Measurements from ENCODE around the gene CUEDC1.

CUEDC1 gene

DNA sequence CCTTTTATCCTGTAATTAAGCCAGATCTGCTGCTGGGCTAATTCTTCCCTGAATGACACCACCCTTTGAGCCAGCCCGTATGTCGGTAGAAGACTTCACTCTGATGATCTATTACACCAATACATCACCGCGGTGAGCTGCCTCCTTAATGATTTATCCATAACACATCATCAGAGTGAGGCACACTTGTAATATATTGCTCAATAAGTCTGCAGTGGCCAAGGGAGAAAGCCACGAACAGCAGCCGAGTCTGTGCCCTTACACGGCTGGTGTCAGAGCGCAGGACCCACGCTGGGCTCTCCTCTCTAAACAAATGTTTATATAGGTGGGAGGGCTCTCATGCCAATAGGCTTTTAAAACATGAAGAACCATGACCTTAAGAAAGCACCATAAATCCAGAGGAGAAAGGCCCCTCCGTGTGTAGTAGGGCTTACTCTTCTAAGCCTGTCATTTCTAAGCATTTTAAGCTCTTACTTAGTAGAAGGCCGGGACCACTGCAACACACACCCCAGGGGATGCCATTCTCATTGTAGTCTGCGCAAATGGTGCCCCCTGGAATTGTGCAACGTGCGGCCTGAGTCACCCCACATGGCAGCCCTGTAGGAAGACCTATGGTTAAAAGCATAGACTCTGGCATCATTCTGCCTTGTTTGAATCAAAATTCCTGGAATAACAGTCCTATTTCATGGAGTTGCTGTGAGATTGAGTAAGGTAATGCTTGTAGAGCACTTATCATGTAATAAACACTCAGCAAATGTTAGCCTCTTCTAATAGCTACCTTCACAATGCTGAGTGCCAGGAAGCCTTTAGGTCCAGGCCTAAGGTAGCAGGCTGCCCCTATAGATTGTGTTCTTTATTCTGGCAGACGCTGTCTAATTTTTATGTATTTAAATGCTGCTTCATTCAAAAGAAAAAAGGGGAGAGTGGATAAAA, 131.5 kb downstream of the CUEDC1 start:
- DNase-seq = no peak

- DNase-seq = no peak
These were observed 135.3 kb downstream of the CUEDC1 start for GRCh38 chr17:57819867-57820266.

- no peak for DNase-seq
These were observed 135.9 kb downstream of the CUEDC1 start for GRCh38 chr17:57819285-57819684.

GRCh38 chr17:57818066-57818465, 137.1 kb downstream of the CUEDC1 start:
- DNase-seq = no peak

- DNase-seq = no peak
These were observed 137.9 kb downstream of the CUEDC1 start for GRCh38 chr17:57817299-57817698.

GRCh38 chr17:57814421-57814820, 140.8 kb downstream of the CUEDC1 start:
- no peak for DNase-seq

GRCh38 chr17:57811638-57812280, 143.5 kb downstream of the CUEDC1 start:
- DNase-seq = no peak
